ENCODE data around the gene CPB1. TPM values are rescaled to one million over a fixed set of nuclear protein-coding genes. Genes with fewer than 3 reads are reported as not detected.

CPB1 gene
- total RNA-seq, result not detected in 2 replicates

GRCh38 chr3:148827585-148827984 is at the start of gene CPB1:
Gene CPB1 (plus strand): TSS chr3:148827811. CDS start chr3:148827824, 13 bp downstream.

GRCh38 chr3:148865049-148865448 is 37.4 kb downstream of the CPB1 start, which contains the start of gene CPA3:
Gene CPA3 (plus strand): TSS chr3:148865296. CDS start chr3:148865308, 12 bp downstream.

Other genes starting within 250 kb of the CPB1 start
- gene AGTR1, start 129.9 kb upstream of the CPB1 start, total RNA-seq, result 19.3 and 20.5 TPM in 2 replicates
- not detected in 2 replicates for gene CPA3, start 37.5 kb downstream of the CPB1 start, total RNA-seq
- 21.7 and 27.2 TPM in 2 replicates for gene GYG1, start 163.7 kb downstream of the CPB1 start, total RNA-seq

Measured in cardiac ventricle fibroblast (primary cell).